Neural progenitor cell (in vitro differentiated cells): ENCODE results near the gene TEKT2. TPM values are rescaled to one million over a fixed set of nuclear protein-coding genes. Genes with fewer than 3 reads are reported as not detected.

Experiments used
- DNase-seq: peaks from one replicate; pipeline ENCODE4 v3.0.0-alpha.2; 2016; ENCODE audit warnings: low spot score
- H2AFZ ChIP-seq: fragments of 200-600 bp; sonication (generic); replicated peaks from 2 replicates; pipeline ENCODE4 v1.6.1; 2016; ENCODE audit warnings: antibody characterized with exemption
- H3F3A ChIP-seq: fragments of 200-600 bp; sonication (generic); 2 replicates; pipeline ENCODE4 v1.6.1; 2016; ENCODE audit warnings: antibody characterized with exemption, low read depth
- H3K27ac ChIP-seq: fragments of 200-600 bp; sonication (generic); 2 replicates; pipeline ENCODE4 v1.5.1; 2016; ENCODE audit warnings: mild to moderate bottlenecking
- H3K27me3 ChIP-seq: fragments of 200-600 bp; sonication (generic); 2 replicates; pipeline ENCODE4 v1.6.1; 2016; ENCODE audit warnings: mild to moderate bottlenecking, moderate library complexity
- H3K36me3 ChIP-seq: fragments of 200-600 bp; sonication (generic); 2 replicates; pipeline ENCODE4 v1.5.1; 2016
- H3K4me1 ChIP-seq: fragments of 200-600 bp; sonication (generic); 2 replicates; pipeline ENCODE4 v1.6.1; 2016; ENCODE audit warnings: mixed run types
- H3K4me2 ChIP-seq: fragments of 200-600 bp; sonication (generic); 2 replicates; pipeline ENCODE4 v1.6.1; 2016
- H3K4me3 ChIP-seq: fragments of 200-600 bp; sonication (generic); 2 replicates; pipeline ENCODE4 v1.5.1; 2016
- H3K79me2 ChIP-seq: fragments of 200-600 bp; sonication (generic); 2 replicates; pipeline ENCODE4 v1.6.1; 2016; ENCODE audit warnings: low read depth
- H3K9ac ChIP-seq: fragments of 200-600 bp; sonication (generic); 2 replicates; pipeline ENCODE4 v1.6.1; 2016
- H3K9me3 ChIP-seq: fragments of 200-600 bp; sonication (generic); 2 replicates; pipeline ENCODE4 v1.5.1; 2016; ENCODE audit warnings: low read depth
- H4K20me1 ChIP-seq: fragments of 200-600 bp; sonication (generic); 2 replicates; pipeline ENCODE4 v1.6.1; 2016; ENCODE audit warnings: low read depth
- H3K27ac Mint-ChIP-seq: 3 replicates; pipeline ENCODE4 v1.8.0; 2021; ENCODE audit warnings: mixed read lengths
- H3K27me3 Mint-ChIP-seq: 2 replicates; pipeline ENCODE4 v1.8.0; 2022; ENCODE audit warnings: low read depth, mild to moderate bottlenecking, inconsistent platforms, moderate library complexity, mixed read lengths; ENCODE audit not compliant: insufficient read depth
- H3K36me3 Mint-ChIP-seq: 3 replicates; pipeline ENCODE4 v1.8.0; 2021; ENCODE audit warnings: mixed read lengths
- H3K4me1 Mint-ChIP-seq: 3 replicates; pipeline ENCODE4 v1.8.0; 2021; ENCODE audit warnings: mixed read lengths
- H3K4me3 Mint-ChIP-seq: 3 replicates; pipeline ENCODE4 v1.8.0; 2021; ENCODE audit warnings: mild to moderate bottlenecking, moderate library complexity, mixed read lengths
- H3K9me3 Mint-ChIP-seq: 3 replicates; pipeline ENCODE4 v1.8.0; 2020; ENCODE audit warnings: mixed read lengths
- EZH2 ChIP-seq: fragments of 200-600 bp; sonication (generic); IDR thresholded peaks from 2 replicates; pipeline ENCODE4 v1.6.1; 2017; ENCODE audit warnings: antibody characterized with exemption, mild to moderate bottlenecking, moderate library complexity
- EZH2phosphoT487 ChIP-seq: fragments of 200-600 bp; sonication (generic); IDR thresholded peaks from 2 replicates; pipeline ENCODE4 v1.6.1; 2017; ENCODE audit warnings: antibody characterized with exemption
- total RNA-seq: library from RNA; depleted of rRNA; stranded (reverse); fragments of >200 nt; gene quantifications from 2 replicates; pipeline ENCODE4 v1.2.3, GENCODE V29; 2015; ENCODE audit warnings: low replicate concordance
- TF ChIP-seq, protein P1 (sequence below): fragments of 200-600 bp; sonication (generic); IDR thresholded peaks from 2 replicates; pipeline ENCODE4 v1.5.1; 2017; ENCODE audit warnings: antibody characterized with exemption, mild to moderate bottlenecking

The TEKT2 gene
- total RNA-seq, 1 donor from 2014 or later, result 2.7 TPM

DNA sequence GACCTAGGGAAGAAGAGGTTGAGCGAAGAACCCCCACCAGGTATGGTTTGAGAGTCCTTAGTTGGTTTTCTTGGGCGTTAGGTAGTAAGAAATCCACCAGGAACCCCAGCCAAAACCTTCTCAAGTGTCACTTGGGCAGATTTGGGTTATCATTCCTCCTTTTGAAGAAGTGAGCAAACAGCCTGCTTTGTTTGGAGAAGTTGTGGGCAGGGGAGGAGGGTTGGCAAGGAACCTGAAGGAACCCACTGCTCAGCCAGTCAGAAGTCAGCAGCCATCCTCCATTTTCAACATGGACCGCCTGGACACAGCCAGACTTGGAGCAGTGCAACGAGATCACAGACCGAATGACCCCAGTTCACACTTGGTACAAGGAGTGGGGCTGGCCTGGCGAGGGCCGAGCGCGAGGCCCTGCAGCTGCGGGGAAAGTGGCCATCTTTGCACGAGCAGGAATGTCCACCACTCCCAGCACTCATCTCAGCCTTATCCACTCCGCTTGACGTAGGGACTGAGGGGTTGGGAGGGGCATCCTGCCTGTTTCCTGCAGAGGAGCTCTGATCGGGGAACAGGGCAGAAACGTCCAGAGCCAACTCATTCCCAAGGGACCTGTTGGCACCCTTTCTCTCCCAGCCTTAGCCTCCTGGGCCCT, 12.0 kb downstream of the TEKT2 start:
- H3K36me3 ChIP-seq, result no peaks in the 10 kb centered on the region
- peaks cover 3% of the 10 kb centered on the region for H3K4me1 Mint-ChIP-seq

DNA sequence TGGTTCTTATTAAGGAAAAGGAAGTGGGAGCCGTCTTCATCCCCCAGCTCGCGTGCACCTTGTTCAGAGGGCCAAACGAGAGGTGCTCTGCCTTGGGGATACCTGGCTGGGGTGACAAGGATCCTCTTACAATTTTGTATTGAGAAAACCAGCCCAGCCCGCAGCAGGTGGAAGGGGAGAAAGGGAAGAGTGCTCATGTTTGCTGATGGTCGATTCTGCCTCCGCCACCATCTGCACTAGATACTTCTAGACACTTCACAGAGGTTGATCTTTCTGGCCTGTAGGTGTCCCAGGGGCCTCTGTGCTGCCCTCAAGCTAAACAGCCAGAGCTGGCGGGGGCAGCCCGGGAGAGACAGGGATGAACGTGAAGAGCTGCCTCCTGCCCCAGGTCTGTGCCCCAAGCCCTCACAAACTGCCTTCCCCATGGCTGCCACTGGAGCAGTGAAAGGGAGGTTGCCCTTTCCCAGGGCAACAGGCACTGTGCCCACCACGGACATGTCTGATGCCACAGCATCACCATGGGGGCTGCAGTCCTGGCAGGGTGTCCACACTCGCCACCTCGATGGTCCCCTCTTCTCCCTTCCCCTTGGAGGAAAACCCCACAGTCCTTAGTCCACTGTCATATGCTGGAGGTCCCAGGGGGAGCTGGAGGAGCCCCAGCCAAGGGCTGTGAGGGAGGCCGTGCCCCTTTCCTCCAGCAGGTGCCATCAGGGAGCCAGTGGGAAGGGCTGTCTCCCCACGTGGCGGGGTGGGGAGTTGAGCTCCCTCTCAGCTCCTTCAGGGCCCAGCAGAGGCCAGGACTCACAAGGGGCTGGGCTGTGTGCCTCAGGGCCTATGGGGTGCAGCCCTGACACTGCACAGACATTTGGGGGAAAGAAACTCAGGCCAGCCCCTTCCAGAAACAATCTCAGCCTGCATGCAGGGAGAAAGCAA, 12.9 kb downstream of the TEKT2 start:
- Histone ChIP-seq H3K9ac (no peak overlapping the region), H3K27me3 (no peaks in the 10 kb centered on the region), H4K20me1 (no peaks in the 10 kb centered on the region), H3F3A (peaks cover 20% of the 10 kb centered on the region), H3K9me3 (no peaks in the 10 kb centered on the region), H3K27ac (peak overlapping the region; percentile 37), H3K4me1 (no peaks in the 10 kb centered on the region), H2AFZ (no peak overlapping the region), H3K79me2 (no peaks in the 10 kb centered on the region), H3K4me3 (no peak overlapping the region), H3K4me2 (no peak overlapping the region), H3K36me3 (no peaks in the 10 kb centered on the region)
- TF ChIP-seq, protein P1, sequence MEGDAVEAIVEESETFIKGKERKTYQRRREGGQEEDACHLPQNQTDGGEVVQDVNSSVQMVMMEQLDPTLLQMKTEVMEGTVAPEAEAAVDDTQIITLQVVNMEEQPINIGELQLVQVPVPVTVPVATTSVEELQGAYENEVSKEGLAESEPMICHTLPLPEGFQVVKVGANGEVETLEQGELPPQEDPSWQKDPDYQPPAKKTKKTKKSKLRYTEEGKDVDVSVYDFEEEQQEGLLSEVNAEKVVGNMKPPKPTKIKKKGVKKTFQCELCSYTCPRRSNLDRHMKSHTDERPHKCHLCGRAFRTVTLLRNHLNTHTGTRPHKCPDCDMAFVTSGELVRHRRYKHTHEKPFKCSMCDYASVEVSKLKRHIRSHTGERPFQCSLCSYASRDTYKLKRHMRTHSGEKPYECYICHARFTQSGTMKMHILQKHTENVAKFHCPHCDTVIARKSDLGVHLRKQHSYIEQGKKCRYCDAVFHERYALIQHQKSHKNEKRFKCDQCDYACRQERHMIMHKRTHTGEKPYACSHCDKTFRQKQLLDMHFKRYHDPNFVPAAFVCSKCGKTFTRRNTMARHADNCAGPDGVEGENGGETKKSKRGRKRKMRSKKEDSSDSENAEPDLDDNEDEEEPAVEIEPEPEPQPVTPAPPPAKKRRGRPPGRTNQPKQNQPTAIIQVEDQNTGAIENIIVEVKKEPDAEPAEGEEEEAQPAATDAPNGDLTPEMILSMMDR, result peak; percentile 36
- TF ChIP-seq EZH2, result no peak
- Mint-ChIP-seq H3K4me1 (peaks cover 3% of the 10 kb centered on the region), H3K4me3 (no peak overlapping the region), H3K27ac (peak overlapping the region; percentile 78), H3K9me3 (no peaks in the 10 kb centered on the region), H3K36me3 (peaks cover 7% of the 10 kb centered on the region), H3K27me3 (no peaks in the 10 kb centered on the region)
- DNase-seq, result peak; percentile 66

More for the DNA sequence above, 12.0 kb downstream of the TEKT2 start:
- H3K9me3 ChIP-seq, result no peaks in the 10 kb centered on the region
- H3F3A ChIP-seq, result peaks cover 20% of the 10 kb centered on the region
- peaks cover 1% of the 10 kb centered on the region for H3K79me2 ChIP-seq
- H3K27ac ChIP-seq, result no peak overlapping the region
- no peaks in the 10 kb centered on the region for H3K27me3 ChIP-seq
- Mint-ChIP-seq H3K4me3 (no peak overlapping the region), H3K27me3 (no peaks in the 10 kb centered on the region), H3K27ac (no peak overlapping the region), H3K9me3 (no peaks in the 10 kb centered on the region), H3K36me3 (peaks cover 9% of the 10 kb centered on the region)
- H3K4me3 ChIP-seq, result no peak overlapping the region
- TF ChIP-seq EZH2 (no peak), EZH2phosphoT487 (no peak)
- TF ChIP-seq, protein P1, result no peak
- no peak for DNase-seq
- H4K20me1 ChIP-seq, result no peaks in the 10 kb centered on the region
- no peaks in the 10 kb centered on the region for H3K4me1 ChIP-seq
- H2AFZ ChIP-seq, result no peak overlapping the region
- no peak overlapping the region for H3K9ac ChIP-seq
- H3K4me2 ChIP-seq, result no peak overlapping the region

DNA sequence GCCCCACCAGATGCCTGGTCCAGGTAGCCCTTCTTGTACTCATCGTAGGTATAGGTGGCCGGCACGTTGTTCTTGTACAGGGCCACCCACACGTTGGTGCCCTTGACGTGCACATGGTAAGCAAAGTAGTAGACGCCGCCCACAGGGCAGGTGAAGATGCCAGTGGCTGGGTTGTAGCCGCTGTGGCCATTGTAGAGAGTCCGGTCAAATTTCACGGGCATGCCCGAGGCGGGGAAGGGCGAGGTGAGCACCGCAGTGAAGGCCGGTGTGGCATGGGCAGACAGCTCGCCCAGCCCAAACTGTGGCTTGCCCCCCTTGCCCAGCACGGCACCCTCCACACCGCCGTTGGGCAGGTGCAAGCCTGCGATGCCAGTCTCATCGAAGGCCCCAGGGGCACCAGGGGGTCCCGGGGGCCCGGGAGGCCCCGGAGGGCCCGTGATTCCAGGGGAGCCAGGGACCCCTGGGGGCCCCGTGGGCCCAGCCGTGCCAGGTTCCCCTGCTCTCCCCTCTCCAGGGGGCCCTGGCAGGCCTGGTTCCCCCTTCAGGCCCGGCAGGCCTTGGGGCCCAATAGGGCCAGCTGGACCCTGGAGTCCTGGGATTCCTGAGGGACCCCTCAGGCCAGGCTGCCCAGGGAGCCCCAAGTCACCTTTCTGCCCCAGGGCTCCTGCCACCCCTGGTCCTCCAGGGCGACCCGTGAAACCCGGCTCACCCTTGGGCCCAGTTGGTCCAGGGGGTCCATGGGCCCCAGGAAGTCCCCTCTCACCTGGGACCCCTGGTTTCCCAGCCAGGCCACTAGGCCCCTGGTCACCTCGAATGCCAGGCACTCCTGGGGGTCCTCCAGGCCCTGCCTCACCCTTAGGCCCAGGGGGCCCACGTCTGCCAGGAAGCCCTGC, 14.0 kb downstream of the TEKT2 start:
- Histone ChIP-seq H3K27me3 (no peaks in the 10 kb centered on the region), H3K9me3 (no peaks in the 10 kb centered on the region), H3K79me2 (no peaks in the 10 kb centered on the region), H3K27ac (no peak overlapping the region), H3F3A (peaks cover 20% of the 10 kb centered on the region), H4K20me1 (no peaks in the 10 kb centered on the region), H2AFZ (no peak overlapping the region), H3K36me3 (no peaks in the 10 kb centered on the region), H3K4me3 (no peak overlapping the region), H3K4me2 (no peak overlapping the region), H3K4me1 (no peaks in the 10 kb centered on the region), H3K9ac (no peak overlapping the region)
- H3K4me3 Mint-ChIP-seq, result no peak overlapping the region
- H3K4me1 Mint-ChIP-seq, result peaks cover 3% of the 10 kb centered on the region
- H3K9me3 Mint-ChIP-seq, result no peaks in the 10 kb centered on the region
- no peaks in the 10 kb centered on the region for H3K27me3 Mint-ChIP-seq
- H3K27ac Mint-ChIP-seq, result no peak overlapping the region
- peaks cover 3% of the 10 kb centered on the region for H3K36me3 Mint-ChIP-seq
- DNase-seq, result no peak
- TF ChIP-seq EZH2 (no peak), EZH2phosphoT487 (no peak)
- TF ChIP-seq, protein P1, result no peak
